Ishikawa (cell line): Measurements from ENCODE around the gene MNX1.

ENCODE experiments used
- TAF1 ChIP-seq: IDR thresholded peaks from 2 replicates; pipeline ENCODE4 v1.6.1; 2012; ENCODE audit warnings: low read depth, mild to moderate bottlenecking
- USF1 ChIP-seq: IDR thresholded peaks from 2 replicates; pipeline ENCODE4 v1.6.1; 2012
- YY1 ChIP-seq: IDR thresholded peaks from 2 replicates; pipeline ENCODE4 v1.6.1; 2012; ENCODE audit warnings: low read depth

GRCh38 chr7:156999958-157000726 is 10.3 kb downstream of the MNX1 start:
- TF ChIP-seq USF1 (no peak), YY1 (no peak), TAF1 (0 out of 2 replicates have a peak, but pooled peaks have one; percentile 17)
